DOHH2 (cell line): ENCODE data around the gene ZNF385D.

Source experiments
- CTCF ChIP-seq: fragments of 200-600 bp; sonication (generic); IDR thresholded peaks from one replicate; pipeline ENCODE4 v1.5.1; 2014; ENCODE audit warnings: antibody characterized with exemption, mild to moderate bottlenecking, low read depth, low read length; ENCODE audit not compliant: poor library complexity, severe bottlenecking
- EZH2phosphoT487 ChIP-seq: fragments of 200-600 bp; sonication (generic); IDR thresholded peaks from 2 replicates; pipeline ENCODE4 v1.6.1; 2017; ENCODE audit warnings: borderline replicate concordance, mild to moderate bottlenecking, antibody characterized with exemption, low read length, moderate library complexity, mixed read lengths

DNA sequence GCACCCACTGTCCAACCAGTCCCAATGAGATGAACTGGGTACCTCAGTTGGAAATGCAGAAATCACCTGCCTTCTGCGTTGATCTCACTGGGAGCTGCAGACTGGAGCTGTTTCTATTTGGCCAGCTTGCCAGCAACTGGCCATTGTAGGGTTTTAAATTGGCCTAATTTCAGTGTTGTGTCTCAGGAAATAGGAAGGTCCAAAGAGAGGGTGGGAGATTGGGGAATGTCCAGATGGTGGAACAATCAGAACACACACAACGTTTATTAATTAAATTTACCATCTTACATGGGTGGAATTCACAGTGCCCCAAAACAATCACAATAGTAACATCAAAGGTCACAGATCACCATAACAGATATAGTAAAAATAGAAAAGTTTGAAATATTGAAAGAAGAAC lies 189.5 kb downstream of the ZNF385D start:
- TF ChIP-seq CTCF, result no peak
- no peak for TF ChIP-seq EZH2phosphoT487
